Fibroblast of villous mesenchyme (primary cell): ENCODE measurements around the gene SLC26A11. TPM values are rescaled to one million over a fixed set of nuclear protein-coding genes. Genes with fewer than 3 reads are reported as not detected.

Experiments
- DNase-seq: peaks from one replicate; pipeline ENCODE4 v3.0.0-alpha.2; 2010; ENCODE audit warnings: low read depth
- H3K4me3 ChIP-seq: 2 replicates; pipeline ENCODE4 v1.5.1; 2011; ENCODE audit warnings: low read depth, mild to moderate bottlenecking, low read length
- CTCF ChIP-seq: IDR thresholded peaks from 2 replicates; pipeline ENCODE4 v1.5.1; 2012; ENCODE audit warnings: low read depth, mild to moderate bottlenecking, low read length; ENCODE audit not compliant: insufficient read depth
- total RNA-seq: library from RNA; depleted of rRNA; stranded (reverse); fragments of >200 nt; gene quantifications from 2 replicates; pipeline ENCODE4 v1.2.3, GENCODE V29; 2012

SLC26A11 gene
- total RNA-seq, 1 donor: 12.5 TPM

GRCh38 chr17:80203471-80203963 lies 16.7 kb upstream of the SLC26A11 start:
- no peak overlapping the region for H3K4me3 ChIP-seq
- no peak for DNase-seq
- TF ChIP-seq CTCF: no peak

- TF ChIP-seq CTCF: no peak
- DNase-seq: no peak
- no peak overlapping the region for H3K4me3 ChIP-seq
Observed at GRCh38 chr17:80204626-80205468, 15.4 kb upstream of the SLC26A11 start.

GRCh38 chr17:80205811-80206210 lies 14.4 kb upstream of the SLC26A11 start:
- H3K4me3 ChIP-seq: no peak overlapping the region
- no peak for TF ChIP-seq CTCF
- DNase-seq: no peak

- no peak for TF ChIP-seq CTCF
- DNase-seq: no peak
Observed at GRCh38 chr17:80208050-80208449, 12.2 kb upstream of the SLC26A11 start.

GRCh38 chr17:80209765-80210164 lies 10.5 kb upstream of the SLC26A11 start:
- no peak for TF ChIP-seq CTCF
- DNase-seq: no peak
- no peak overlapping the region for H3K4me3 ChIP-seq

More at GRCh38 chr17:80208050-80208449, 12.2 kb upstream of the SLC26A11 start:
- no peak overlapping the region for H3K4me3 ChIP-seq

- no peak for DNase-seq
- no peak for TF ChIP-seq CTCF
- H3K4me3 ChIP-seq: no peak overlapping the region
Observed at GRCh38 chr17:80210348-80211108, 9.7 kb upstream of the SLC26A11 start.
